Activated T-helper 1 cell treated with anti-CD3 and anti-CD28 coated beads, Interleukin-2, amount 50 U/mL, for 16 hours (primary cell): ENCODE results near the gene TYROBP.
A peak's percentile ranks its signal among the peaks of the same experiment; 100 is the strongest.
"Not testable (repeated sequence)": the region's sequence is repeated elsewhere in the genome, so short reads cannot be mapped to it uniquely, and the experiment has no call there.

Source experiments
- DNase-seq, 2 donors: peaks; one replicate each; pipeline ENCODE4 v3.0.0-alpha.2; 2020; ENCODE audit warnings: low read depth in 1 of 2, low spot score in 1 of 2

Gene TYROBP

DNA sequence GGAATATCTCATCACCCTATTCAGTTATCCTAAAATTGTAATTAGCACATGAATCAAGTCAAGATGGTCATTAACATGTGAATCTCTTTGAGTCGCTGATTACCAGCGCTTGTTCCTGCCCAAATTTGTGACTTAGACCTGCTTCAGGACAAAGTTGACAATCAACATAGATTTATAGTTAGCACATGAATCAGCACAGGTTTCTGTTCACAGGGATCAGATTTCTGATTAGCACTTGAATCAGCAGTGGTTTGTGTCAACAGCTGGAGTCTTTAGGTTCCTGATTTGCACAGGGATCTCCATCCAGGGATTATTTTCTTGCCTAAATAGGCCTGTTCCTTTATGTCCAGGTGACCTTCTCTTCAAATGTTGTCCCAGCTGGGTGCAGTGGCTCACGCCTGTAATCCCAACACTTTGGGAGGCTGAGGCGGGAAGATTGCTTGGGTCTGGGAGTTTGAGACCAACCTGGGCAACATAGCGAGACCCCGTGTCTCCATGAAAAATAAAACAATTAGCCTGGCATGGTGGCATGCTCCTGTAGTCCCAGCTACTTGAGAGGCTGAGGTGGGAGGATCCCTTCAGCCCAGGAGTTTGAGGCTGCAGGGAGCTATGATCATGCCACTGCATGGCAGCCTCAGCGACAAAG is 24.3 kb upstream of the TYROBP start:
- no peak for DNase-seq

DNA sequence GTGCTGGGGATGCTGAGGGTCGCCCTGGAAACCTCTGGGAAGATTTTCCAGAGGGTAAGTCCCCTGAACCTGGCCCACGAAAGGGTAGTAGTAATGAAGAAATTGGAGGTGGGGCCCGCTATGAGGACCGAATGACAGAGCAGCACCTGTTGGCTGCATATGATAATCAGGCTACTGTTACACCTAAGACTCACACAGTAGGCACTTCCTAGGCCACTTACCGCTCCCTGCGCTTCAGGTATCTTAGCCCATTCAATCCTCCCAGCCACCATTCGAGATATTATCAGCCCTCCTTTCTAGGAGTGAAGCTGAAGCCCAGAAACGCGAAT is 23.7 kb upstream of the TYROBP start:
- DNase-seq, result no peak

DNA sequence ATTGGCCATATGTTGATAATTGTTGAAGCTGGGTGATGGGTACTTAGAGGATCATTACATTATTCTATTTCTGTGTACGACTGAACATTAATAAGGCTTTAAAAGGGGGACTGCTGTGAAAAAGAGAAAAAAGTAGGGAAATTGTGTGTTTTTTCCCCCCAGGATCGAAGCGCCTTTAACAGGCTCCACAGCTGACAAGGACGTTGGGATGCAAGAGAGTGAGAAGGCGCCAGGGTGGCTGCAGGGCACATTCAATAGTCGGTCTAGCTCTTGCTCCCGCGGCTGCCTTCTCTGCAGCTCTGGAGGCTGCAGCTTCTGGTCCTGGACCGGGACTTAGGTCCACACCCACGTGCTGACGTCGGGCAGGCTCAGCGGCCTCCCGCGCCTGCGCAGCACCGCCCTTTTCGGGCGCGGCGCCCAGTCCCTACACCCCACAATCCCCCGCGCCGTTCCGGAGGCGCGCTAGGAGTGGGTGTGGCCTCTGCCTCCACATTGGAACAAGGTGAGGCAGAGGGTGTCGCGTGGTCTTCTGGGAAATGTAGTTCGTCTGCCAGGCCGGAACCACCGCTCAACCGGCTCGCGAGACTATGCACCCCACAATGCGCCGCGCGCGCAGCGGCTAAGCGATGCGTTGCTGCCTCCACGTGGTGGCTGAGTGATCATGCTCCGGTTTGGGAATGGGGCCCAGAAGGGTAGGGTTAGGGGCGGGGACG is 23.2 kb upstream of the TYROBP start:
- DNase-seq, result peak; percentile 98 to 99

DNA sequence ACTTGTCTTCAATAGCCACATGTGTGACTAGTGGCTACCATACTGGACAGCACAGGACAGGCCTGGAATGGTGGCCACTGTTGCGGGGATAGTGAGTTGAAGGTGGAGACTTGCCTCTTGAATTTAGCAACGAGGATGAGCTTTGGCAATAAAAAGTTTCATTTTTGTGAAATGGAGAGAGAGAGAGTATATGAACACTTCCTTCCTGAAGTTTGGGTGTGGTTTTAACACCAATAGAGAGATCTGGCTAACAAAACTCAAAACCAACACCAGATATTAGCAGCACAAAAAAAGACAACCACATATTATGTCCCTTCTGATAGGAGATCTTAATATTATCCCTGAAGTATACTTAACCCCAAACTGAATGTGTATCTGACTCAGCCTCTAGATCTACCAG is 21.8 kb upstream of the TYROBP start:
- no peak for DNase-seq

DNA sequence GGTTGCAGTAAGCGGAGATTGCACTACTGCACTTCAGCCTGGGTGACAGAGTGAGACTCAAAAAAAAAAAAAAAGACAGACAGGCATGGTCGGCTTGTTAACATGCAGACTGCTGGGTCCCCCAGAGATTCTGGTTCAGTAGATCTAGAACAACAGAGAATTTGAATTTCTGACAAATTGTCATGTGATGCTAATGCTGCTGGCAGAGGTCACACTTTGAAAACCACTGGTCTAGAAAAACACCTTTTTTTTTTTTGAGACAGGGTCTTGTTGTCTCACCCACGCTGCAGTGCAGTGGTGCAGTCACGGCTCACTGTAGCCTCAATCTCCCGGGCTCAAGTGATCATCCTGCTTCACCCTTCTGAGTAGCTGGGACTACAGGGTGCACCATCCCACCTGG is 20.4 kb upstream of the TYROBP start:
- DNase-seq, result no peak

DNA sequence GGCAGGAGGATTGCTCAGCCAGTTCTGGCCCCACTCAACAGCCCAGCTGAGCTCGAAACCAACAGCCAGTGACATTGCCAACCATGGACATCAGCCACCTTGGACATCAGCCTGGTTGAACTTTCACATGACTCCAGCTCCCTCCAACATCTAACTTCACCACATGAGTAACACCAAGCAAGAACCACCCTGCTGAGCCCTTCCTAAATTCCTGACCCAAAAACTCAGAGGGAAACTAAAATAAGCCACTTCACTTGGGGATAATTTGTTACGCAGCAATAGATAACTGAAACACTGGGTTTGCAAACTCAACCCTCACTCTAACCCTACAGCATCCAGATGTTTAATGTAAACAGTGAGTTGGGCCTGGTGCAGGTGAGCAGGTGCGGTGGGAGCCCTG is 17.4 kb upstream of the TYROBP start:
- DNase-seq, result no peak

DNA sequence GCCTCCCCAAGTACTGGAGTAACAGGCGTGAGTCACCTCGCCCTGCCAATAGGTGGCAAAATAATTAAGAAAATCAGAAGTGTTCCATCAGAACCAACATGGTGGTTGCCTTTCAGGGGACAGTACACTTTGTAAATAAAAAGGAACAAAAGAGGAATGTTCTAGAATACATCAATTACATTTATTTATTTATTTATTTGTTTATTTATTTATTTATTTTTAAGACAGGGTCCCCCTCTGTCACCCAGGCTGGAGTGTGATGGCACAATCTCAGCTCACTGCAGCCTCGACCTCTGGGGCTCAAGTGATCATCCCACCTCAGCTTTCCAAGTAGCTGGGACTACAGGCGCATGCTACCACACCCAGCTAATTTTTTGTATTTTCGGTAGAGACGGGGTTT is 12.9 kb upstream of the TYROBP start:
- DNase-seq, result no peak

DNA sequence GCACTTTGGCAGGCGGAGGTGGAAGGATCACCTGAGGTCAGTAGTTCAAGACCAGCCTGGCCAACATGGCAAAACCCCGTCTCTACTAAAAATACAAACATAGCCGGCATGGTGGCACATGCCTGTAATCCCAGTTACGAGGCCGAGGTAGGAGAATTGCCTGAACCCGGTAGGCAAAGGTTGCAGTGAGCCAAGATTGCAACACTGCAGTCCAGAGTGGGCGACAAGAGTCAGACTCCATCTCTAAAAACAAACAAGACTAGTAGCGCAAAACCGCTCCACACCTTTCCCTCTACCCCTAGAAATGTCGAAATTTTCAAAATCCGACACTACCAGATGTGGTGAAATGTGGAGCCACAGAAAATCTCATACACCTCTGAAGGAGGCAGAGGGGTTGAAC is 11.2 kb upstream of the TYROBP start:
- no peak for DNase-seq

DNA sequence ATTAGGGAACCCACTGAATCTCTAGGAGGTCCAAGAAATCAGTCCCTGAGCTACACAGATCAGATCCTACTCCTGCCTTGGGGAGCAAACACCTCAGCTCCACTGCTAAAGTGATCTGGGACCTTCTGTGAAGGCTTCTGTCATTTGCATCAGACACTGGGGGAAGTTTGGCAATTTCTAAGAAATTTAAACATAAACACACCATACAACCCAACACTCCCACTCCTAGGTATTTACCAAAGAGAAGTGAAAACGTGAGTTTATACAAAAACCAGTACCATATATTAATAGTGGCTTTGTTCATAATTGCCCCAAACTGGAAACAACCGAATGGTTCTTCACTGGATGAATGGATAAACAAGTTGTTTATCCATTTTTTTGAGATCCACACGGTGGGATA is 7.3 kb upstream of the TYROBP start:
- DNase-seq, result no peak

DNA sequence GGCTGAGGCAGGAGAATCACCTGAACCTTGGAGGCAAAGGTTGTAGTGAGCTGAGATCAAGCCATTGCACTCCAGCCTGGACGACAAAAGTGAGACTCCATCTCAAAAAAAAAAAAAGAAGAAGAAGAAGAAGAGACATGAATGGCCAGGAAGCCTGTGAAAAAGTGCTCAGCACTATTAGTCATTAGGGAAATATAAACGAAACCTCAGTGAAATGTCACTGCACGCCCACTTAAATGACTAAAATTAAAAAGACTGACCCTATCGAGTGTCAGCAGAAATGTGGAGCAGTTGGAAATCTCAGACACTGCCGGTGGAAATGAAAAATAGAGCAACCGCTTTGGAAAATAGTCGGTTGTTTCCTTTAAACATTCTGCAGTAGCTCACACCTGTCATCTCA is 5.5 kb upstream of the TYROBP start:
- no peak for DNase-seq

DNA sequence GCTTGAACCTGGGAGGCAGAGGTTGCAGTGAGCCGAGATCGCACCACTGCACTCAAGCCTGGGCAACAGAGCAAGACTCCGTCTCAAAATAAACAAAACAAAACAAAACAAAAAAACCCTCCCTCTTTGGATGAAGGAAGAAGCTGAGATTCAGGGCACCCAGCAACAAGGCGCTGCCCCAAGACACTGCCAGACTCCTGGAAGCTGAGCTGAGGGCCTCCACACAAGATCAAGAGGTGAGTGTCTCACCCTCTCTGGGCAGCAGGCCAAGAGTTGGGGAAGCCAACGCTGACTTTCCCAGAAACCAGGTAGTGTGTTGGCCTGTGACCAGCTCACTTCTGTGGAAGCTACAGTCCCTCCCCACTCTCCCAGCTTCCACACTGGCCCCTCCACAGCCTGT is 3.7 kb upstream of the TYROBP start:
- no peak for DNase-seq

DNA sequence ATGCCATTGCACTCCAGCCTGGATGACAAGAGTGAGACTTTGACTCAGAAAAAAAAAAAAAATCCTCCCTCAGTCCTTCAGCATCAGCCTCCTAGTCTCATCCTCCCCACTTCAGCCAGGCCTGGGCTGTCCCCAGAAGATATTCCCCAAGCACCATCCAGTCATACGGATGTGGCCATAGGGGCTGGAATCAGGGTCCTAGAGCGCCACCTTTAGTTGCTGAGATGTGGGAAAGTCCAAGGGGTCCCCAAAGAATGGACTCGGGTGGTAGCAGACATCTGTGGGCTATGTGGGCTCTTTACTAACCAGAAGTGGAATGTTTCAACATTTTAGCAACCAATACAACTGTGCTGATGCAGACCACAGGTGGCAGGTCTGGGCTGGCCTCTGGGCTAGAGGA is 3.1 kb upstream of the TYROBP start:
- no peak for DNase-seq

DNA sequence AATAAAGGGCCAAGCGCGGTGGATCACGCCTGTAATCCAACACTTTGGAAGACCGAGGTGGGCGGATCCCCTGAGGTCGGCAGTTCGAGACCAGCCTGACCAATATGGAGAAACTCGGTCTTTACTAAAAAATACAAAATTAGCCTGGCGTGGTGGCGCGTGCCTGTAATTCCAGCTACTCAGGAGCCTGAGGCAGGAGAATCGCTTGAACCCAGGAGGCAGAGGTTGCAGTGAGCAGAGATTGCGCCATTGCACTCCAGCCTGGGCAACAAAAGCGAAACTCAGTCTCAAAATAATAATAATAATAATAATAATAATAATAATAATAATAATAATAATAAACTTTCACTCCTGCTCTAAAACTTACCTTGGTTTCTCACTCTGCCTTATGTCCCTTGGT is 2.3 kb upstream of the TYROBP start:
- DNase-seq, result not testable (repeated sequence)

DNA sequence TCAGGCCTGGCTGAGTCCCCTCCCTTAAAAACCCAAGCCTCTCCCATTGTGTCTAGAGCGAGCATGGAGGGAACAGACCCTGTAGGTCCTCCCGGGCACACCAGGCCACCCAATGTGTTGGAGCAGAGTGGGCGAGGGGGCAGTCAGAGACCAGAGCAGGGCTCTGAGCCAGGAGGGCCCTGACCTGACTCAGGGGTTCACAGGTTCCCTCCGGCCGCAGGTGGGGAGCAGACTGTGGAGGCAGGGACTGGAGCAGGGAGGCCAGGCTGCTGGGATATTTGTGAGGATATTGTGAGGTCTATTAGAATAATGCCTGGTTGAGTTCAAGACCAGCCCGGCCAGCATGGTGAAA is 1.6 kb upstream of the TYROBP start:
- no peak for DNase-seq

DNA sequence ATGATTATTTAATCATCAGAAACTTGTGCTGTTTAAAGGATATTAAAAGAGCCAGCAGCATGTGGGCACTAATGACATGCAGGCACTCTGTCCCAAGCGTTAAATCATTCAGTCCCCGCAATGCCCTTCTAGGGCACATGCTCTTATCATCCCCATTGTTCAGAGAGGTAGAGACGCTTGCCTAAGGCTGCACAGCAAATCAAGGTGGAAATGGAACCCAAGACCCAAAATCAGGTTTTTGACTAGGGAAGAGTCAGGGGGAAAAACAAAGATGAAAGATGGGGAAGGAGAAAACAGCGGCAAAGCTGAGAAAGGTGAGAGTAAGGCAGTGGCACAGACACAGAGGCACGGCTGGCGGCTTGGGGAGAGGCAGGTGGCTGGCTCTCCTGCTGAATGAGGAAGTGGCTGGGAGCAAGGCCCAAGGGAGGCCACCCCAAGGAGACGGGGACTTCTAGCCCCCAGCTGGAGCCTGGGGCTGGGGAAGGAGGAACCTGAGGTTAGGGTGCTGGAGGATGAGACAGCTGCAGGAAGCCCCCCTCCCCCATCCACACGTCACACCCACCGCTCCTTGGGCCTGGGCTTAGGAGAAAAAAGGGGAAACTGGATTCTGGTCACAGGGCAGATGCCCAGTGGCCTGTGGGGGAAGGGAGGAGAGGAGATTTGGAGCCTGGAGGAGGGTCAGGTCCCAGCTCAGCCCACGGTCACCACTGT is 1.0 kb upstream of the TYROBP start:
- no peak for DNase-seq

DNA sequence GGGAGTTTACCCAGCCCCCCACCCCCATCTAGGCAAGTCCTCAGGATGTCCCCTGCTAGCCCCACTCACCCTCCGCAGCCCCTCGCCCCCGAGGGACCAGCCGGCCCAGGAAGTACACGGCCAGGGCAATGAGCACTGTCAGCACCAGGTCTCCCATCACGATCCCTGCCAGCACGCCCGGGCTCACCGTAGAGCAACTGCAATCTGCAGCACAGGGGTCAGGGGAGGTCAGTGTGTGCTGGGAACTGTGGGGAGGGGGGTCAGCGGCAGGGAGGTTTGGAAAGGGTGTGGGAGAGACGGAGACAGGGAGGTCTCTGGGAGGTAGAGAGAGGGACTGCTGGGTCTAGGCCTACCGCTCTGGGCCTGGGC is 734 bp downstream of the TYROBP start:
- DNase-seq, result no peak

DNA sequence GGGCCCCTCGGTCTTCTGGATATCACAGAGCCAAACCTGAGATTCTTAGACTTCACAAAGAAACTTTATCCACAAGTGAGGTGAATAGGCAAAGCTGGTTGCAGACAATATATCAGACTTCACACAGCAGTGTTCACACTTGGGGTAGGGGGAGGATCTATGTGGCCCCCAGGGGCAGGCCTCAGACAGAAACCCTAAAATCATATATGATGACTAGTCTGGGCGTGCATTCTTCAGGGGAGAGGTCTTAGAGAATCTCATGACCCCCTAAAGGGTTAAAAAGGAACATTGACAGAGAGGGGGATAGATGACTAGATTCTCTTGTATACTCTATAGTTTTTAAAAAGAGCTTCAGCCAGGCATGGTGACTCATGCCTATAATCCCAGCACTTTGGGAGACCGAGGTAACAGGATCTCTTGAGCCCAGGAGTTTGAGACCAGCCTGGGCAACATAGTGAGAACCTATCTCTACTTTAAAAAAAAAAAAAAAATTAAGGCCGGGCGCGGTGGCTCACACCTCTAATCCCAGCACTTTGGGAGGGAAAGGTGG is 2.8 kb downstream of the TYROBP start:
- no peak for DNase-seq

DNA sequence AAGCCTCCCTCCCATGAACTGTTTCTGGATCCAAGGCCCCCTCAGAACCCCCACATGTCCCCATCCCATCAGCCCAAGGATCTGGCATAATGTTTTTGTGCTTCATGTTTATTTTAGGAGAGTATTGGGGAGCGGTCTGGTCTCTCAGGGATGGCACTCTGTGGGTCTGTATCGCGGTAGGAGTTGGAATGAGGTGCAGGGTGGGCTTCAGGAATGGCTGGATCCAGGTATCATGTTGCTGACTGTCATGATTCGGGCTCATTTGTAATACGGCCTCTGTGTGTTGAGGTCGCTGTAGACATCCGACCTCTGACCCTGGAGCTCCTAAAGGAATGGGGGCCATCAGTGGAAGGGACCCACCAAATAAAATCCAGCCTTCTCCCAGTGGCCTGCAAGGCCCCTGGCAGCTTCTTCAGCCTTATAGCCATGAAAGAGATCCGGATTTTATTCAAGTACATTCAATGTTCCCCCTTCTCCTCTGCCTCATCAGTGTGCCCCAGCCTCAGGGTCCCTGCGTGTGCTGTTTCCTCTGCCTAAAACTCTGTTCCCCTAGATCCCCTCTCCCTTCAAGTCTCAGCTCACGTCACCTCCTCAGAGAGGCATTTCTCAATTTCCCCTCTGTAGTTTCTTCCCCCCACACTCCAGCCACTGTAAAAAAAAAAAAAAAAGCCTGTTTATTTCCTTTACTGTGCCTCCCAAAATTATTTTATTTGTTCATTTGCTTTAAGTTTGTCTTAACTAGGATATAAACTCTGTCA is 3.6 kb downstream of the TYROBP start:
- DNase-seq, result no peak

DNA sequence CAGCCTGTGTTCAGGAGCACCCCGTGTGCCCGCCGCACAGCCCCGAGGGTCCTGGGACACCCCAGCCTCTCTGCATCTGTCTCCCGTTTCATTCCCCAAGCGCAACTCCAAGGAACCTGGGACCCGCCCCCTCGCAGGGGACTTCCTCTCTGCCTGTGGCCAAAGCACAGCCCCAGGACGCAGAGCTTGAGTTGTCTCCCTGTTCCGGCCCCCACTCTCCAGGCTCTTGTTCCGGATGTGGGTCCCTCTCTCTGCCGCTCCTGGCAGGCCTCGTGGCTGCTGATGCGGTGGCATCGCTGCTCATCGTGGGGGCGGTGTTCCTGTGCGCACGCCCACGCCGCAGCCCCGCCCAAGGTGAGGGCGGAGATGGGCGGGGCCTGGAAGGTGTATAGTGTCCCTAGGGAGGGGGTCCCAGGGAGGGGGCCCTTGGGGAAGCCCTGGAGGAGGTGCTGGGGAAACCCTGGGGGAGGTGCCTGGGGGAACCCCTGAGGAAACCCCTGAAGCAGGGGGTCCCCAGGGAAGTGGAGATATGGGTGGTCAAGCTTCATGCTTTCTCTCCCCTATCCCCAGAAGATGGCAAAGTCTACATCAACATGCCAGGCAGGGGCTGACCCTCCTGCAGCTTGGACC is 4.4 kb downstream of the TYROBP start:
- peak; percentile 77 to 82 for DNase-seq

DNA sequence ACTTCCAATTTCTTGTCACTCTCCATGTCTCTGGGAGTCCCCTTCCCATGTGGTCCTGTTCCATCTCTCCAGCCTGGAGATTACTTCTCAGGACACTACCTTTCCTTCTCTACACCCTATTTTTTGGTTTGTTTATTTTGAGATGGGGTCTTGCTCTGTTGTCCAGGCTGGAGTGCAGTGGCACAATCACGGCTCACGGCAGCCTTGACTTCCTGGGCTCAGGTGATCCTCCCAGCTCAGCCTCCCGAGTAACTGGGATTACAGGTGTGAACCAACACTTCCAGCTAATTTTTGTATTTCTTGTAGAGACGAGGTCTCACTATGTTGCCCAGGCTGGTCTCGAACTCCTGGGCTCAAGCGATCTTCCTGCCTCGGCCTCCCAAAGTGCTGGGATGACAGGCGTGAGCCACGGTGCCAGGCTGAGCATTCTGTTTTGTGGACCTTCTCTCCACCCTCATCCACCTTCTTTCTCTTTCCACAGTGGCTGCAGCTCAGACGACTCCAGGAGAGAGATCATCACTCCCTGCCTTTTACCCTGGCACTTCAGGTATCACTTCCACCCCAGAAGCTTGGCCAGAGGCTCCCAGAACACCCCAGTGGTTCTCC is 5.1 kb downstream of the TYROBP start:
- no peak for DNase-seq
